ENCODE measurements around the gene ZMIZ1.

DNA sequence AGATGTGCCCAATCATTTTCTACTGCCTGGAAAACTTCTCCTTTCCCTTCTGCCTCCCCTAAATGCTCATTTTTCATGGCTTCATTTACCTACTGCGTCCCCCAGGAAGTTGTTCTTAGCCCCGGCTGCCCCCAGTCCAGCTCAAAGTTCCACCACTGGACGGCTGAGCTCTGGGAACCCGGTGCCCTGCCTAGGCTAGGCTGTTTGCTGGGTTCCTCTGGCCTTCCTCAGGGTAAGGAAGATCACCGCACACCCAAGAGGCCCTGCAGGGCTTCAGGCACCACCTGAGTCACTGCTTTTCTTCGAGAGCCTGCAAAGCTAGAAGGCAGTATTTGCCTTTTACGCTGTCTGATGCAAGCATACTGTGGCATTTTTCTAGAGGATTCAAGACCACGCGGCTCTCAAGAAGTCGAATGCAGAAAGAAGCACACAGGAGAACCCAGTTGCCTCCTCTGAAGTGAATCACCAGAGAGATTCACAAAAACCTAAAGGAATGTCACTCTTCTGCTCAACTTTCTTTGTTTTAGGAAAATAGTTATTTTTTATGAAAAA is 46.7 kb upstream of the ZMIZ1 start:
- TF ChIP-seq, protein P1, sequence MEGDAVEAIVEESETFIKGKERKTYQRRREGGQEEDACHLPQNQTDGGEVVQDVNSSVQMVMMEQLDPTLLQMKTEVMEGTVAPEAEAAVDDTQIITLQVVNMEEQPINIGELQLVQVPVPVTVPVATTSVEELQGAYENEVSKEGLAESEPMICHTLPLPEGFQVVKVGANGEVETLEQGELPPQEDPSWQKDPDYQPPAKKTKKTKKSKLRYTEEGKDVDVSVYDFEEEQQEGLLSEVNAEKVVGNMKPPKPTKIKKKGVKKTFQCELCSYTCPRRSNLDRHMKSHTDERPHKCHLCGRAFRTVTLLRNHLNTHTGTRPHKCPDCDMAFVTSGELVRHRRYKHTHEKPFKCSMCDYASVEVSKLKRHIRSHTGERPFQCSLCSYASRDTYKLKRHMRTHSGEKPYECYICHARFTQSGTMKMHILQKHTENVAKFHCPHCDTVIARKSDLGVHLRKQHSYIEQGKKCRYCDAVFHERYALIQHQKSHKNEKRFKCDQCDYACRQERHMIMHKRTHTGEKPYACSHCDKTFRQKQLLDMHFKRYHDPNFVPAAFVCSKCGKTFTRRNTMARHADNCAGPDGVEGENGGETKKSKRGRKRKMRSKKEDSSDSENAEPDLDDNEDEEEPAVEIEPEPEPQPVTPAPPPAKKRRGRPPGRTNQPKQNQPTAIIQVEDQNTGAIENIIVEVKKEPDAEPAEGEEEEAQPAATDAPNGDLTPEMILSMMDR (IDR thresholded peaks at IDR 0.05), result no peak
- TF ChIP-seq POLR2A (IDR thresholded peaks at IDR 0.05), result no peak

Data from lower leg skin (tissue), 3 donors.